ENCODE results near the gene MKS1.

GRCh38 chr17:58192612-58193011 is 26.4 kb downstream of the MKS1 start, which contains the start of gene EPX:
- TF ChIP-seq CTCF (IDR thresholded peaks at IDR 0.05) (no peak), POLR2A (IDR thresholded peaks at IDR 0.05) (no peak)
